Stomach (tissue), 9 donors: Measurements from ENCODE around the gene B4GALNT4. TPM values are rescaled to one million over a fixed set of nuclear protein-coding genes. Genes with fewer than 3 reads are reported as not detected.

Experiments
- DNase-seq, 2 donors: peaks; one replicate each; pipeline versions ENCODE4 v3.0.0 to v3.0.0-alpha.2; 2013 to 2019
- H3K27ac ChIP-seq, 5 donors: fragments of 200-600 bp in 4 of 5; sonication (generic) in 4 of 5; one replicate each; pipeline ENCODE4 v1.5.1; 2013 to 2019; ENCODE audit warnings: mild to moderate bottlenecking in 1 of 5, moderate library complexity in 1 of 5
- H3K27me3 ChIP-seq, 3 donors: fragments of 200-600 bp; sonication (generic); one replicate each; pipeline ENCODE4 v1.5.1; 2017 to 2019; ENCODE audit warnings: mixed run types in 1 of 3
- H3K36me3 ChIP-seq, 4 donors: fragments of 200-600 bp; sonication (generic); 1 replicate in 3 of 4; 2 replicates in 1 of 4; pipeline ENCODE4 v1.5.1; 2016 to 2019
- H3K4me1 ChIP-seq, 4 donors: fragments of 200-600 bp; sonication (generic); one replicate each; pipeline ENCODE4 v1.5.1; 2016 to 2019
- H3K4me3 ChIP-seq, 4 donors: fragments of 200-600 bp; sonication (generic) in 3 of 4; one replicate each; pipeline ENCODE4 v1.5.1; 2016 to 2019; ENCODE audit warnings: mild to moderate bottlenecking in 1 of 4
- H3K9me3 ChIP-seq, 4 donors: fragments of 200-600 bp; sonication (generic); one replicate each; pipeline ENCODE4 v1.5.1; 2016 to 2019
- CTCF ChIP-seq, 7 experiments: fragments of 450-650 bp in 4 of 7; fragments of 200-600 bp in 3 of 7; sonication (generic) in 3 of 7; IDR thresholded peaks; one replicate each; pipeline ENCODE4 v1.5.1; 2016 to 2019; ENCODE audit warnings: antibody characterized with exemption in 7 of 7, control low read depth in 2 of 7, mild to moderate bottlenecking in 1 of 7
- EP300 ChIP-seq: sonication (generic); formaldehyde crosslinking; IDR thresholded peaks from one replicate; pipeline ENCODE4 v1.6.1; 2017; ENCODE audit warnings: antibody characterized with exemption
- POLR2A ChIP-seq, 4 donors: fragments of 450-650 bp; IDR thresholded peaks; one replicate each; pipeline ENCODE4 v1.6.1; 2016; ENCODE audit warnings: antibody characterized with exemption in 4 of 4, control low read depth in 2 of 4, mild to moderate bottlenecking in 1 of 4, moderate library complexity in 1 of 4
- POLR2AphosphoS5 ChIP-seq, 3 donors: sonication (generic); formaldehyde crosslinking; IDR thresholded peaks; one replicate each; pipeline ENCODE4 v1.6.1; 2016; ENCODE audit warnings: antibody characterized with exemption in 3 of 3
- WGBS, 5 donors: extraction: QIAGEN DNeasy Blood & Tissue Kit in 3 of 5; methylation state at CpG; one replicate each; pipeline versions ENCODE4 v1.1.5 to v1.1.7; 2013 to 2018; 5-methylcytosine and 5-hydroxymethylcytosine counted together
- intact Hi-C: fragments of 100-400 bp; cut with DNase I; formaldehyde crosslinking; loops from one replicate; pipeline ENCODE4 v1.15.1; 2023; ENCODE audit warnings: low total_unique reads
- polyA plus RNA-seq, 3 donors: library from polyadenylated mRNA; stranded (reverse); fragments of 200-250 nt; gene quantifications; one replicate each; pipeline ENCODE4 v1.2.3, GENCODE V29; 2013
- total RNA-seq, 5 donors: library from RNA; depleted of rRNA; stranded (reverse); fragments of >200 nt; gene quantifications; one replicate each; pipeline versions ENCODE4 v1.1.0 to v1.2.3, GENCODE V29; 2014 to 2016
- donor health status: healthy with polysubstance abuse.
- donor health status: Bipolar disorder and iron deficiency.
- donor health status: healthy.

Gene B4GALNT4
- total and polyA plus RNA-seq, 8 donors: 0.45 to 8.8 (median 4.3) TPM; not detected in 2

- intact Hi-C loops: no loop called here
- Histone ChIP-seq H3K9me3 (no peaks in the 10 kb centered on the region), H3K27me3 (peaks cover 0 to 7% (median 0%) of the 10 kb centered on the region in 3 donors)
Measured at GRCh38 chr11:405954-406795, 36.9 kb downstream of the B4GALNT4 start.

GRCh38 chr11:406796-407650 is 37.7 kb downstream of the B4GALNT4 start:
- intact Hi-C loops: no loop called here
- Histone ChIP-seq H3K27me3 (peaks cover 0 to 7% (median 0%) of the 10 kb centered on the region in 3 donors), H3K36me3 (peaks cover 0 to 28% (median 12%) of the 10 kb centered on the region in 4 donors), H3K9me3 (no peaks in the 10 kb centered on the region), H3K4me1 (peaks cover 16 to 31% (median 22%) of the 10 kb centered on the region in 4 donors), H3K4me3 (peak overlapping the region; percentile 52 to 66 (median 58)), H3K27ac (peak overlapping the region; percentile 65 to 80 (median 71))
- peak; percentile 78 to 93 for DNase-seq
- WGBS, 5 donors: 5 to 12% (median 7%) methylated on average over 10 to 89 of the region's 91 CpGs
- TF ChIP-seq CTCF (IDR thresholded peaks at IDR 0.05) (peak in 2 of 7 experiments; percentile 11 to 16), POLR2A (IDR thresholded peaks at IDR 0.05) (no peak), POLR2AphosphoS5 (IDR thresholded peaks at IDR 0.05) (peak in 1 of 3 donors; percentile 66), EP300 (no peak)

More at GRCh38 chr11:405954-406795, 36.9 kb downstream of the B4GALNT4 start:
- DNase-seq: no peak
- peak overlapping the region; percentile 52 to 66 (median 58) for H3K4me3 ChIP-seq
- H3K4me1 ChIP-seq: peaks cover 16 to 31% (median 22%) of the 10 kb centered on the region in 4 donors
- H3K36me3 ChIP-seq: peaks cover 0 to 28% (median 12%) of the 10 kb centered on the region in 4 donors
- WGBS, 5 donors: 50 to 76% (median 68%) methylated on average over 13 to 47 of the region's 47 CpGs
- TF ChIP-seq EP300: no peak
- no peak for TF ChIP-seq CTCF (IDR thresholded peaks at IDR 0.05)
- TF ChIP-seq POLR2AphosphoS5 (IDR thresholded peaks at IDR 0.05): no peak
- TF ChIP-seq POLR2A (IDR thresholded peaks at IDR 0.05): no peak
- H3K27ac ChIP-seq: peak overlapping the region; percentile 59 to 80 (median 71)

GRCh38 chr11:407651-408123 is 38.4 kb downstream of the B4GALNT4 start:
- TF ChIP-seq EP300 (no peak), POLR2A (IDR thresholded peaks at IDR 0.05) (no peak), CTCF (IDR thresholded peaks at IDR 0.05) (no peak), POLR2AphosphoS5 (IDR thresholded peaks at IDR 0.05) (no peak)
- intact Hi-C loops: no loop called here
- H3K27me3 ChIP-seq: peaks cover 0 to 7% (median 0%) of the 10 kb centered on the region in 3 donors
- peak overlapping the region; percentile 54 to 80 (median 60) for H3K27ac ChIP-seq
- H3K9me3 ChIP-seq: no peaks in the 10 kb centered on the region
- no peak for DNase-seq
- H3K36me3 ChIP-seq: peaks cover 0 to 28% (median 12%) of the 10 kb centered on the region in 4 donors
- 69 to 80% (median 74%) methylated on average over 21 to 28 of the region's 28 CpGs for WGBS, 5 donors
- peak overlapping the region; percentile 6 to 66 (median 38) for H3K4me3 ChIP-seq
- peaks cover 16 to 31% (median 23%) of the 10 kb centered on the region in 4 donors for H3K4me1 ChIP-seq
